Thoracic aorta (tissue), 2 donors: ENCODE results near the gene VAT1L. TPM values are rescaled to one million over a fixed set of nuclear protein-coding genes. Genes with fewer than 3 reads are reported as not detected.

Experiments used
- ATAC-seq: fragments of 150-250 bp; one replicate; pipeline ENCODE4 v1.8.0; 2017; ENCODE audit warnings: low read depth; ENCODE audit not compliant: insufficient number of reproducible peaks, low FRiP score
- DNase-seq: peaks from one replicate; pipeline ENCODE4 v3.0.0-alpha.2; 2020; ENCODE audit warnings: low spot score
- H3K27ac ChIP-seq, 2 donors: fragments of 200-600 bp; sonication (generic); 1 replicate in 1 of 2; 2 replicates in 1 of 2; pipeline ENCODE4 v1.5.1; 2016; ENCODE audit warnings: mild to moderate bottlenecking in 2 of 2, moderate library complexity in 2 of 2
- H3K27me3 ChIP-seq: fragments of 200-600 bp; sonication (generic); replicated peaks from 2 replicates; pipeline ENCODE4 v1.6.0; 2016; ENCODE audit warnings: mild to moderate bottlenecking; ENCODE audit not compliant: insufficient read depth
- H3K36me3 ChIP-seq: fragments of 200-600 bp; sonication (generic); one replicate; pipeline ENCODE4 v1.5.1; 2016
- H3K4me1 ChIP-seq, 2 donors: fragments of 200-600 bp; sonication (generic); 1 replicate in 1 of 2; 2 replicates in 1 of 2; pipeline versions ENCODE4 v1.5.1 to v1.6.0; 2016; ENCODE audit warnings: low read depth in 2 of 2, mild to moderate bottlenecking in 1 of 2; ENCODE audit not compliant: control insufficient read depth in 1 of 2
- H3K4me3 ChIP-seq: fragments of 200-600 bp; sonication (generic); 2 replicates; pipeline ENCODE4 v1.5.1; 2016; ENCODE audit warnings: mild to moderate bottlenecking
- H3K9me3 ChIP-seq: fragments of 200-600 bp; sonication (generic); 2 replicates; pipeline ENCODE4 v1.5.1; 2016
- CTCF ChIP-seq: fragments of 200-600 bp; sonication (generic); IDR thresholded peaks from one replicate; pipeline ENCODE4 v1.5.1; 2019; ENCODE audit warnings: antibody characterized with exemption
- total RNA-seq, 2 donors: library from RNA; depleted of rRNA; stranded (reverse); fragments of >200 nt; gene quantifications; one replicate each; pipeline versions ENCODE4 v1.1.0 to v1.2.3, GENCODE V29; 2016

The VAT1L gene
- total RNA-seq, 2 donors from 2014 or later, result 10.4 to 27.1 TPM

- Histone ChIP-seq H3K27me3 (no peaks in the 10 kb centered on the region), H3K4me1 (peaks cover 6 to 26% of the 10 kb centered on the region in 2 donors), H3K27ac (peak overlapping the region; percentile 56 to 68), H3K4me3 (peak overlapping the region; percentile 4), H3K9me3 (no peaks in the 10 kb centered on the region), H3K36me3 (no peaks in the 10 kb centered on the region)
- DNase-seq (no peak), ATAC-seq (peak; percentile 19)
- TF ChIP-seq CTCF, result no peak
Measured at GRCh38 chr16:77937473-77938149, 149.2 kb downstream of the VAT1L start.

GRCh38 chr16:77938913-77939312, 150.5 kb downstream of the VAT1L start:
- peak overlapping the region; percentile 48 to 68 for H3K27ac ChIP-seq
- no peaks in the 10 kb centered on the region for H3K27me3 ChIP-seq
- no peak for TF ChIP-seq CTCF
- ATAC-seq (no peak), DNase-seq (no peak)
- peaks cover 6 to 26% of the 10 kb centered on the region in 2 donors for H3K4me1 ChIP-seq
- no peaks in the 10 kb centered on the region for H3K9me3 ChIP-seq
- H3K4me3 ChIP-seq, result no peak overlapping the region
- no peaks in the 10 kb centered on the region for H3K36me3 ChIP-seq

- H3K27me3 ChIP-seq, result no peaks in the 10 kb centered on the region
Measured at GRCh38 chr16:77939968-77940367, 151.6 kb downstream of the VAT1L start.

GRCh38 chr16:77943801-77944200, 155.4 kb downstream of the VAT1L start:
- H3K4me1 ChIP-seq, result peaks cover 0 to 11% of the 10 kb centered on the region in 2 donors

More at GRCh38 chr16:77939968-77940367, 151.6 kb downstream of the VAT1L start:
- H3K36me3 ChIP-seq, result no peaks in the 10 kb centered on the region
- no peaks in the 10 kb centered on the region for H3K9me3 ChIP-seq
- H3K4me1 ChIP-seq, result peaks cover 6 to 26% of the 10 kb centered on the region in 2 donors
- H3K4me3 ChIP-seq, result no peak overlapping the region
- TF ChIP-seq CTCF, result no peak
- ATAC-seq (no peak), DNase-seq (no peak)
- H3K27ac ChIP-seq, result peak overlapping the region; percentile 48 to 68

GRCh38 chr16:77944631-77945030, 156.3 kb downstream of the VAT1L start:
- no peak for ATAC-seq

More at GRCh38 chr16:77943801-77944200, 155.4 kb downstream of the VAT1L start:
- H3K4me3 ChIP-seq, result no peak overlapping the region
- no peaks in the 10 kb centered on the region for H3K27me3 ChIP-seq
- no peak for TF ChIP-seq CTCF
- H3K36me3 ChIP-seq, result no peaks in the 10 kb centered on the region
- no peaks in the 10 kb centered on the region for H3K9me3 ChIP-seq
- DNase-seq (no peak), ATAC-seq (no peak)
- no peak overlapping the region for H3K27ac ChIP-seq

More at GRCh38 chr16:77944631-77945030, 156.3 kb downstream of the VAT1L start:
- no peak for DNase-seq
- H3K9me3 ChIP-seq, result no peaks in the 10 kb centered on the region
- no peak for TF ChIP-seq CTCF
- H3K4me1 ChIP-seq, result peaks cover 0 to 3% of the 10 kb centered on the region in 2 donors
- H3K27me3 ChIP-seq, result no peaks in the 10 kb centered on the region
- no peak overlapping the region for H3K27ac ChIP-seq
- H3K4me3 ChIP-seq, result no peak overlapping the region
- H3K36me3 ChIP-seq, result no peaks in the 10 kb centered on the region
